OCI-LY3 (cell line): ENCODE results near the gene ADA.

ENCODE experiments used
- H2AFZ ChIP-seq: fragments of 200-600, 300-600 bp; shearing (Covaris generic); 2 replicates; pipeline ENCODE4 v1.6.0; 2014; ENCODE audit warnings: antibody characterized with exemption, low read depth, low read length
- H3K27ac ChIP-seq: fragments of 200-600, 300-600 bp; sonication (generic); 2 replicates; pipeline ENCODE4 v1.5.1; 2014; ENCODE audit warnings: mild to moderate bottlenecking, low read length, moderate library complexity, mixed read lengths
- H3K27me3 ChIP-seq: fragments of 200-600, 300-600 bp; sonication (generic); 2 replicates; pipeline ENCODE4 v1.6.1; 2014; ENCODE audit warnings: low read depth, low read length, mixed read lengths
- H3K36me3 ChIP-seq: fragments of 200-600, 300-600 bp; sonication (generic); replicated peaks from 2 replicates; pipeline ENCODE3; 2014; ENCODE audit warnings: low read depth, low read length, mixed read lengths
- H3K4me1 ChIP-seq: fragments of 300-600, 200-600 bp; sonication (generic); 2 replicates; pipeline ENCODE4 v1.6.1; 2014; ENCODE audit warnings: low read length, mixed read lengths
- H3K4me2 ChIP-seq: fragments of 200-600, 300-600 bp; sonication (generic); 2 replicates; pipeline ENCODE4 v1.6.1; 2014; ENCODE audit warnings: low read length, mixed read lengths
- H3K4me3 ChIP-seq: fragments of 300-600, 200-600 bp; sonication (generic); 2 replicates; pipeline ENCODE4 v1.5.1; 2014; ENCODE audit warnings: antibody characterized with exemption, mild to moderate bottlenecking, low read length, moderate library complexity
- H3K79me2 ChIP-seq: fragments of 300-600, 200-600 bp; shearing (Covaris generic); 2 replicates; pipeline ENCODE4 v1.6.1; 2014; ENCODE audit warnings: mild to moderate bottlenecking, low read length, mixed read lengths
- H3K9ac ChIP-seq: fragments of 300-600, 200-600 bp; shearing (Covaris generic); 2 replicates; pipeline ENCODE4 v1.6.0; 2014; ENCODE audit warnings: mild to moderate bottlenecking, low read length, moderate library complexity
- H3K9me3 ChIP-seq: fragments of 200-600, 300-600 bp; shearing (Covaris generic); 2 replicates; pipeline ENCODE4 v1.6.1; 2014; ENCODE audit warnings: low read length, mixed read lengths; ENCODE audit not compliant: insufficient read depth
- H4K20me1 ChIP-seq: fragments of 200-600, 300-600 bp; sonication (generic); 2 replicates; pipeline ENCODE4 v1.6.1; 2016; ENCODE audit warnings: low read length, mixed read lengths; ENCODE audit not compliant: insufficient read depth
- EZH2phosphoT487 ChIP-seq: fragments of 200-600 bp; shearing (Covaris generic); IDR thresholded peaks from 2 replicates; pipeline ENCODE4 v1.6.1; 2018; ENCODE audit warnings: antibody characterized with exemption, mixed run types, low read depth
- TF ChIP-seq, protein P1 (sequence below): fragments of 200-600, 300-600 bp; sonication (generic); IDR thresholded peaks from 2 replicates; pipeline ENCODE4 v1.5.1; 2014; ENCODE audit warnings: antibody characterized with exemption, low read length, low read depth

Gene ADA

DNA sequence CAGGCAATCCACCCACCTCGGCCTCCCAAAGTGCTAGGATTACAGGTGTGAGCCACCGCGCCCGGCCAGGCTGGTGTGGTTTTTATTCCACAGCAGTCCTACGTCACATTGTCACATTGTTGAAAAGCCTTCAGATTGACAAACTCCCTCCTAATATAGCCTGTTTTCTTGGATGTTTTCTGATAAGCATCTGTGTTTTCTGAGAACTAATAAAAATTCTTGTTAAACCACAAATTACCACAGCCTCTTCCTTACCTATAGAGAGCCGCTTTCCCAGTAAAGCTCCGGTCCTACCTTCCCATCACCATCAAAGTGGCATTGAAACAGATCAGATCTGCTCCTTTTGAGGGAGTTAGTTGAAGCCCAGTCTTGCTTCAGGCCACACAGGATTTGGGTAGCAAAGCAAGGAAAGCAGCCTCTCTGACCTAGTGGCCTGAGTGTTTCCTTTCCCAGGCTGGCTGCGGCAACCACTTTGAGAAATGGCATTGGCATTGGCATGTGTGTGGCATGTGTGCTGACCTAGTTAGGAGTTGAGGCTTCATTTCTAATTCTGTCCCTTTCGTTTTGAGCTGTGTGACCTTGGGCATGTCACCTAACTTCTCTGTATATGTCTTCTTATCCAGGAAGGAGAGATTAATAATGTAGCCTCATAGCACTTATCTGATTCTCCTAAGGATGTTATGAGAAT, 70.8 kb downstream of the ADA start:
- H3K79me2 ChIP-seq, result peaks cover 84% of the 10 kb centered on the region
- H3K9me3 ChIP-seq, result no peaks in the 10 kb centered on the region
- peak overlapping the region; percentile 98 for H3K9ac ChIP-seq
- H3K4me2 ChIP-seq, result peak overlapping the region; percentile 96
- H4K20me1 ChIP-seq, result no peaks in the 10 kb centered on the region
- H3K27me3 ChIP-seq, result no peaks in the 10 kb centered on the region
- peak overlapping the region; percentile 80 for H3K4me3 ChIP-seq
- peaks cover 28% of the 10 kb centered on the region for H3K36me3 ChIP-seq
- no peak for TF ChIP-seq EZH2phosphoT487
- TF ChIP-seq, protein P1, sequence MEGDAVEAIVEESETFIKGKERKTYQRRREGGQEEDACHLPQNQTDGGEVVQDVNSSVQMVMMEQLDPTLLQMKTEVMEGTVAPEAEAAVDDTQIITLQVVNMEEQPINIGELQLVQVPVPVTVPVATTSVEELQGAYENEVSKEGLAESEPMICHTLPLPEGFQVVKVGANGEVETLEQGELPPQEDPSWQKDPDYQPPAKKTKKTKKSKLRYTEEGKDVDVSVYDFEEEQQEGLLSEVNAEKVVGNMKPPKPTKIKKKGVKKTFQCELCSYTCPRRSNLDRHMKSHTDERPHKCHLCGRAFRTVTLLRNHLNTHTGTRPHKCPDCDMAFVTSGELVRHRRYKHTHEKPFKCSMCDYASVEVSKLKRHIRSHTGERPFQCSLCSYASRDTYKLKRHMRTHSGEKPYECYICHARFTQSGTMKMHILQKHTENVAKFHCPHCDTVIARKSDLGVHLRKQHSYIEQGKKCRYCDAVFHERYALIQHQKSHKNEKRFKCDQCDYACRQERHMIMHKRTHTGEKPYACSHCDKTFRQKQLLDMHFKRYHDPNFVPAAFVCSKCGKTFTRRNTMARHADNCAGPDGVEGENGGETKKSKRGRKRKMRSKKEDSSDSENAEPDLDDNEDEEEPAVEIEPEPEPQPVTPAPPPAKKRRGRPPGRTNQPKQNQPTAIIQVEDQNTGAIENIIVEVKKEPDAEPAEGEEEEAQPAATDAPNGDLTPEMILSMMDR, result no peak
- peak overlapping the region; percentile 90 for H3K27ac ChIP-seq
- no peak overlapping the region for H2AFZ ChIP-seq
- peaks cover 67% of the 10 kb centered on the region for H3K4me1 ChIP-seq

DNA sequence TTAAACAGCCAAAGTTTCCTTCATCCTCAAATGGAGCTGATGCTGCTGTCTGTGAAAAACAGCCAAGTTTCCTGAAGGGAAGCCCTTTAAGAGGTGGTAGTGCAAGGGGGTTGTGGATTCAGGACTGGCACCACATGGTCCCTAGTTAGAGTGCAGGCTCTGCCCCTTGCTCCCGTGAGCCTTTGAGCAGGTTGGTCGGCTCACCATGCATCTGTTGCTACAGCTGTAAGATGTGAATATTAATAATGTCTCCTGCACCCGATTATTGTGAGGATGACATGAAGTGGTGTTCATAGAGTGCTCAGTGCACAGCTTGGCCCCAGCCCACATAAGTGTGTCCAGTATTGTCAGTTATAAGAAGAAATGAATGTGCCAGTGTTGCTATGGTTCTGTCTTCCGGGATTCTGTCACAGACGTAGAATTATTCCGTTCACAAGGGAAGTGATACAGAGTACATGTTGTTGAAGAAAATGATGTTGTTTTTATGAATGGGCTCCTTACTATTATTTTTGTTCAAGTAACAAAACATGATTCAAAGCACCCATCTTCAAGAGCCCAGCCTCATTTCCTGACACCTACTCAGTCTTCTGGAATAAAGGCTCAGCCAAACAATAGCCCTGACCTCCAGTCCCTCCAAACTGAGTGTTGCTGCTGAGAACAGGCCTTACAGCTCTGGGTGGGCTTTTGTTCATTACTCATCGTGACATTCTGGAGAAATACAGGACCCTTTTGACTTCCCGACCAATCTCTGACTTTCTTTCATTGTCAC, 72.0 kb downstream of the ADA start:
- H3K27ac ChIP-seq, result peak overlapping the region; percentile 90
- peak overlapping the region; percentile 72 for H3K4me2 ChIP-seq
- peak overlapping the region; percentile 24 for H2AFZ ChIP-seq

DNA sequence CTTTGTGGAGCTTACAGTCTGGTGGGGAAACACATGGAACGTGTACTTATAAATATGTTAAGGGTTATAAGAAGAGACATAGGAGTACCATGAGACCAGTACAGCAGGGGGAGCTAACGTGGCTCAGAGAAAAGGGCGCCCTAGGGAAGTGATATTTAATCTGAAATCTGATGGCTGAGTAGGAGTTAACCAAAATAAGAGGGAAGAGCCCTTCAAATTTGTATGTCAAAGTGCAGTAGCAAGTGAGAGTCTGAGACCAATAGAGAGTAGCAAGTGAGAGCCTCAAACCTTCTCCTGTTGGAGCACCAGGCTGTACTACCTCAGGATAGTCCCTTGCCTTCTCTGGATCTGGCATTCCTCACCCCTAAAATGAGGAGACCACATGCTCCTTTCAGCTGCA, 75.2 kb downstream of the ADA start:
- Histone ChIP-seq H3K27me3 (no peaks in the 10 kb centered on the region), H3K9me3 (no peaks in the 10 kb centered on the region), H3K27ac (peak overlapping the region; percentile 46), H3K4me1 (peaks cover 43% of the 10 kb centered on the region), H3K4me3 (peak overlapping the region; percentile 17; the same call in 1 of the 2 replicates), H2AFZ (peak overlapping the region; percentile 28; the same call in 1 of the 2 replicates), H4K20me1 (no peaks in the 10 kb centered on the region), H3K9ac (peak overlapping the region; percentile 55), H3K79me2 (peaks cover 44% of the 10 kb centered on the region), H3K36me3 (no peaks in the 10 kb centered on the region), H3K4me2 (peak overlapping the region; percentile 61)
- TF ChIP-seq EZH2phosphoT487, result no peak
- TF ChIP-seq, protein P1, result peak; percentile 97

More for the DNA sequence above, 72.0 kb downstream of the ADA start:
- Histone ChIP-seq H3K9ac (peak overlapping the region; percentile 56), H3K36me3 (peaks cover 16% of the 10 kb centered on the region), H4K20me1 (no peaks in the 10 kb centered on the region), H3K9me3 (no peaks in the 10 kb centered on the region), H3K4me3 (peak overlapping the region; percentile 32), H3K27me3 (no peaks in the 10 kb centered on the region), H3K4me1 (peaks cover 57% of the 10 kb centered on the region), H3K79me2 (peaks cover 76% of the 10 kb centered on the region)
- no peak for TF ChIP-seq EZH2phosphoT487
- TF ChIP-seq, protein P1, result no peak

DNA sequence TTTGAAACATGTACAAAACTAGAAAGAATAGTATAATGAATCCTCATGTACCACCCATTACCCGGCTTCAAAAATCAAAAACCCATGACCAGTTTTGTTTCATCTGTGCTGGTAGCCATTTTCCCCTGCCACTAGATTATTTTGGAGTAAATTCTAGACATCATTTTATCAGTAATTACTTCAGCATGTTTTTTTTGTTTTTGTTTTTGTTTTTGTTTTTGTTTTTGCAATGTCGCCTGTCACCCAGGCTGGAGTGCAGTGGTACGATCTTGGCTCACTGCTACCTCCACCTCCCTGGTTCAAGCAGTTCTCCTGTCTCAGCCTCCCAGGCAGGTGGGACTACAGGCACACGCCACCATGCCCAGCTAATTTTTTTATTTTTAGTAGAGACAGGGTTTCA, 77.1 kb downstream of the ADA start:
- no peak overlapping the region for H3K9ac ChIP-seq
- no peak overlapping the region for H3K4me3 ChIP-seq
- TF ChIP-seq, protein P1, result no peak
- no peak for TF ChIP-seq EZH2phosphoT487
- no peaks in the 10 kb centered on the region for H3K9me3 ChIP-seq
- H3K4me2 ChIP-seq, result no peak overlapping the region
- H3K4me1 ChIP-seq, result peaks cover 23% of the 10 kb centered on the region
- peaks cover 25% of the 10 kb centered on the region for H3K79me2 ChIP-seq
- H3K36me3 ChIP-seq, result no peaks in the 10 kb centered on the region
- H4K20me1 ChIP-seq, result no peaks in the 10 kb centered on the region
- no peak overlapping the region for H2AFZ ChIP-seq
- H3K27ac ChIP-seq, result no peak overlapping the region
- no peaks in the 10 kb centered on the region for H3K27me3 ChIP-seq
